ENCODE results near the gene MRPL55.
"Not testable (repeated sequence)": the region's sequence is repeated elsewhere in the genome, so short reads cannot be mapped to it uniquely, and the experiment has no call there.

The MRPL55 gene

GRCh38 chr1:228120351-228120750 is 11.3 kb upstream of the MRPL55 start:
- no peak for DNase-seq

- no peak for DNase-seq
These were observed 8.9 kb upstream of the MRPL55 start for GRCh38 chr1:228118040-228118439.

GRCh38 chr1:228117335-228117734 is 8.2 kb upstream of the MRPL55 start:
- DNase-seq, result no peak

GRCh38 chr1:228114827-228115226 is 5.7 kb upstream of the MRPL55 start:
- no peak for DNase-seq

- DNase-seq, result no peak
These were observed 3.5 kb upstream of the MRPL55 start for GRCh38 chr1:228112617-228113016.

- DNase-seq, result no peak
These were observed 3.1 kb upstream of the MRPL55 start for GRCh38 chr1:228112167-228112566.

- DNase-seq, result not testable (repeated sequence)
These were observed 2.2 kb upstream of the MRPL55 start for GRCh38 chr1:228111315-228111714.

- DNase-seq, result no peak
These were observed 1.5 kb upstream of the MRPL55 start for GRCh38 chr1:228110556-228110955.

GRCh38 chr1:228109962-228110488 is 926 bp upstream of the MRPL55 start:
- DNase-seq, result no peak

GRCh38 chr1:228108742-228109072 is 392 bp downstream of the MRPL55 start:
- no peak for DNase-seq

- no peak for DNase-seq
These were observed 926 bp downstream of the MRPL55 start for GRCh38 chr1:228108055-228108690.

GRCh38 chr1:228107636-228108035 is 1.5 kb downstream of the MRPL55 start:
- DNase-seq, result no peak

- no peak for DNase-seq
These were observed 2.4 kb downstream of the MRPL55 start for GRCh38 chr1:228106800-228107054.

GRCh38 chr1:228105996-228106799 is 2.9 kb downstream of the MRPL55 start:
- DNase-seq, result no peak

GRCh38 chr1:228105270-228105995 is 3.7 kb downstream of the MRPL55 start:
- DNase-seq, result no peak

- DNase-seq, result no peak
These were observed 4.4 kb downstream of the MRPL55 start for GRCh38 chr1:228104526-228105269.

GRCh38 chr1:228102791-228103620 is 6.1 kb downstream of the MRPL55 start, which contains the start of gene C1orf35:
TSS of gene C1orf35 (minus strand) at chr1:228103325. CDS start at chr1:228103227, 98 bp downstream.
- peak; percentile 77 to 83 for DNase-seq

GRCh38 chr1:228101994-228102790 is 6.9 kb downstream of the MRPL55 start:
- DNase-seq, result no peak

- no peak for DNase-seq
These were observed 7.5 kb downstream of the MRPL55 start for GRCh38 chr1:228101614-228101993.

- DNase-seq, result no peak
These were observed 8.1 kb downstream of the MRPL55 start for GRCh38 chr1:228100822-228101613.

All from hippocampal formation (tissue), 2 donors.